ENCODE results near the gene PRSS56. TPM values are rescaled to one million over a fixed set of nuclear protein-coding genes. Genes with fewer than 3 reads are reported as not detected.

PRSS56 gene
- polyA plus RNA-seq, 1 donor from 2014 or later, result 0.16 TPM

DNA sequence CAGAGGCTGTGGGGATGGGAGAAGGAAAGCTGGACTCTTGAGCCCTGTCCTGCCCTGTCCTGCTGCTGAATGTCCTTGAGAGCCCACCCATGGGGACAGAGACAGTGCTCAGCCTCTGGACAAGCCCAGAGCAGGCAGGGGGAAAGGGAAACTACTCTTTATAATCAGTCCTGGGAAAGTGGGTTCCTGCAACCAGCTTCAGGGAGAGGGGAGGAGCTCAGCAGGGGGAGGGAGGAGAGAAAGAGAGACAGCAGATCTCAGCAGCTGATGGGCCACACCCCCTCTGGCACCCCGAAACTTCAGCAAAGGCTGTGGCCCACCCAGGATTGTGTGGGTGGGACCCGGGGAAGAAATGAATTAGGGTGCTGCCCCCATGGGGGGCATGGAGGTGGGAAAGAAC is 44.1 kb upstream of the PRSS56 start:
- H3K4me3 ChIP-seq (ENCODE audit: low read length), result no peak overlapping the region
- no peaks in the 10 kb centered on the region for H4K20me1 ChIP-seq (ENCODE audit: insufficient read depth)
- H3K27ac ChIP-seq (ENCODE audit: low read length), result no peak overlapping the region
- no peak for TF ChIP-seq REST (IDR thresholded peaks at IDR 0.05; ENCODE audit: borderline replicate concordance)
- TF ChIP-seq RAD21 (conservative IDR thresholded peaks at IDR 0.05), result no peak
- TF ChIP-seq TAF1 (IDR thresholded peaks at IDR 0.05; ENCODE audit: low read depth), result no peak
- no peak for TF ChIP-seq EP300 (conservative IDR thresholded peaks at IDR 0.05; ENCODE audit: poor library complexity, severe bottlenecking)
- TF ChIP-seq, protein P1, sequence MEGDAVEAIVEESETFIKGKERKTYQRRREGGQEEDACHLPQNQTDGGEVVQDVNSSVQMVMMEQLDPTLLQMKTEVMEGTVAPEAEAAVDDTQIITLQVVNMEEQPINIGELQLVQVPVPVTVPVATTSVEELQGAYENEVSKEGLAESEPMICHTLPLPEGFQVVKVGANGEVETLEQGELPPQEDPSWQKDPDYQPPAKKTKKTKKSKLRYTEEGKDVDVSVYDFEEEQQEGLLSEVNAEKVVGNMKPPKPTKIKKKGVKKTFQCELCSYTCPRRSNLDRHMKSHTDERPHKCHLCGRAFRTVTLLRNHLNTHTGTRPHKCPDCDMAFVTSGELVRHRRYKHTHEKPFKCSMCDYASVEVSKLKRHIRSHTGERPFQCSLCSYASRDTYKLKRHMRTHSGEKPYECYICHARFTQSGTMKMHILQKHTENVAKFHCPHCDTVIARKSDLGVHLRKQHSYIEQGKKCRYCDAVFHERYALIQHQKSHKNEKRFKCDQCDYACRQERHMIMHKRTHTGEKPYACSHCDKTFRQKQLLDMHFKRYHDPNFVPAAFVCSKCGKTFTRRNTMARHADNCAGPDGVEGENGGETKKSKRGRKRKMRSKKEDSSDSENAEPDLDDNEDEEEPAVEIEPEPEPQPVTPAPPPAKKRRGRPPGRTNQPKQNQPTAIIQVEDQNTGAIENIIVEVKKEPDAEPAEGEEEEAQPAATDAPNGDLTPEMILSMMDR (IDR thresholded peaks at IDR 0.05; ENCODE audit: poor library complexity, severe bottlenecking), result no peak
- no peak for TF ChIP-seq MXI1 (conservative IDR thresholded peaks at IDR 0.05; ENCODE audit: poor library complexity, severe bottlenecking)
- no peak for TF ChIP-seq SMC3 (conservative IDR thresholded peaks at IDR 0.05; ENCODE audit: poor library complexity)
- TF ChIP-seq POLR2AphosphoS5 (IDR thresholded peaks at IDR 0.05), result no peak
- TF ChIP-seq EZH2 (IDR thresholded peaks at IDR 0.05; ENCODE audit: borderline replicate concordance, insufficient read depth, low read length, poor library complexity, severe bottlenecking), result no peak
- no peak overlapping the region for H3K9ac ChIP-seq (ENCODE audit: low read length)
- H2AFZ ChIP-seq (ENCODE audit: low read depth, low read length), result no peak overlapping the region
- H3K4me2 ChIP-seq (ENCODE audit: low read length), result no peak overlapping the region
- no peaks in the 10 kb centered on the region for H3K79me2 ChIP-seq (replicated peaks; ENCODE audit: insufficient read depth, low read length)
- no peaks in the 10 kb centered on the region for H3K27me3 ChIP-seq (ENCODE audit: insufficient read depth, low read depth, low read length)
- H3K9me3 ChIP-seq (ENCODE audit: low read length), result no peaks in the 10 kb centered on the region
- no peaks in the 10 kb centered on the region for H3K9me2 ChIP-seq (ENCODE audit: insufficient read depth, low read length)
- H3F3A ChIP-seq (ENCODE audit: insufficient read depth, low read length, poor library complexity, severe bottlenecking), result no peaks in the 10 kb centered on the region
- H3K36me3 ChIP-seq (ENCODE audit: insufficient read depth, low read length), result no peaks in the 10 kb centered on the region

GRCh38 chr2:232476791-232477190 is 43.4 kb upstream of the PRSS56 start:
- H4K20me1 ChIP-seq (ENCODE audit: insufficient read depth), result no peaks in the 10 kb centered on the region
- H3K27ac ChIP-seq (ENCODE audit: low read length), result no peak overlapping the region
- no peaks in the 10 kb centered on the region for H3F3A ChIP-seq (ENCODE audit: insufficient read depth, low read length, poor library complexity, severe bottlenecking)
- no peaks in the 10 kb centered on the region for H3K9me3 ChIP-seq (ENCODE audit: low read length)
- TF ChIP-seq RAD21 (conservative IDR thresholded peaks at IDR 0.05) (no peak), SMC3 (conservative IDR thresholded peaks at IDR 0.05; ENCODE audit: poor library complexity) (no peak), POLR2AphosphoS5 (IDR thresholded peaks at IDR 0.05) (no peak), TAF1 (IDR thresholded peaks at IDR 0.05; ENCODE audit: low read depth) (no peak), EZH2 (IDR thresholded peaks at IDR 0.05; ENCODE audit: borderline replicate concordance, insufficient read depth, low read length, poor library complexity, severe bottlenecking) (no peak), MXI1 (conservative IDR thresholded peaks at IDR 0.05; ENCODE audit: poor library complexity, severe bottlenecking) (no peak), REST (IDR thresholded peaks at IDR 0.05; ENCODE audit: borderline replicate concordance) (no peak), EP300 (conservative IDR thresholded peaks at IDR 0.05; ENCODE audit: poor library complexity, severe bottlenecking) (no peak)
- TF ChIP-seq, protein P1 (IDR thresholded peaks at IDR 0.05; ENCODE audit: poor library complexity, severe bottlenecking), result no peak
- no peak overlapping the region for H3K4me2 ChIP-seq (ENCODE audit: low read length)
- no peaks in the 10 kb centered on the region for H3K27me3 ChIP-seq (ENCODE audit: insufficient read depth, low read depth, low read length)
- no peaks in the 10 kb centered on the region for H3K79me2 ChIP-seq (replicated peaks; ENCODE audit: insufficient read depth, low read length)
- no peaks in the 10 kb centered on the region for H3K9me2 ChIP-seq (ENCODE audit: insufficient read depth, low read length)
- H3K4me3 ChIP-seq (ENCODE audit: low read length), result no peak overlapping the region
- H3K36me3 ChIP-seq (ENCODE audit: insufficient read depth, low read length), result no peaks in the 10 kb centered on the region
- no peak overlapping the region for H2AFZ ChIP-seq (ENCODE audit: low read depth, low read length)
- H3K9ac ChIP-seq (ENCODE audit: low read length), result no peak overlapping the region
